Caco-2 (cell line): Measurements from ENCODE around the gene TENM4. TPM values are rescaled to one million over a fixed set of nuclear protein-coding genes. Genes with fewer than 3 reads are reported as not detected.

Experiments used
- BruUV-seq: library from RNA; stranded (reverse); fragments of 400-500 nt; replicated peaks from 2 replicates; lab custom pipeline; 2021; lab: Mats Ljungman, UMichigan
- CTCF ChIA-PET: fragments of 300-600 bp; sonication (Branson Sonifier 250); formaldehyde crosslinking; loops from one replicate; lab custom pipeline; 2022; ENCODE audit warnings: antibody characterized with exemption; lab: Charles Lee
- POLR2A ChIA-PET: fragments of 300-600 bp; sonication (Branson Sonifier 250); formaldehyde crosslinking; loops from one replicate; lab custom pipeline; 2022; ENCODE audit warnings: antibody characterized with exemption; lab: Charles Lee
- DNase-seq, 2 experiments: peaks; one replicate each; pipeline versions ENCODE4 v3.0.0 to v3.0.0-alpha.2; 2020 to 2022
- H3K27me3 ChIP-seq: replicated peaks from 2 replicates; pipeline ENCODE4 v1.6.0; 2011; ENCODE audit warnings: low read length; ENCODE audit not compliant: control insufficient read depth, insufficient read depth
- H3K36me3 ChIP-seq: 2 replicates; pipeline ENCODE4 v1.5.1; 2011; ENCODE audit warnings: low read length; ENCODE audit not compliant: control insufficient read depth, insufficient read depth
- H3K4me1 ChIP-seq: fragments of 250-450 bp; sonication (Bioruptor Pico); 2 replicates; pipeline ENCODE4 v1.5.1; 2020; ENCODE audit warnings: mild to moderate bottlenecking
- H3K4me3 ChIP-seq: 2 replicates; pipeline ENCODE4 v1.5.1; 2011; ENCODE audit warnings: low read depth, mild to moderate bottlenecking, control low read depth, low read length
- H3K9me3 ChIP-seq: fragments of 250-450 bp; sonication (Bioruptor Pico); 2 replicates; pipeline ENCODE4 v1.5.1; 2020; ENCODE audit warnings: mild to moderate bottlenecking, moderate library complexity
- H3K27ac Mint-ChIP-seq: one replicate; pipeline ENCODE4 v1.8.0; 2022; ENCODE audit warnings: mixed read lengths; ENCODE audit not compliant: unreplicated experiment
- H3K27me3 Mint-ChIP-seq: one replicate; pipeline ENCODE4 v1.8.0; 2022; ENCODE audit warnings: mixed read lengths; ENCODE audit not compliant: insufficient read depth, unreplicated experiment
- H3K36me3 Mint-ChIP-seq: one replicate; pipeline ENCODE4 v1.8.0; 2022; ENCODE audit warnings: mild to moderate bottlenecking, mixed read lengths; ENCODE audit not compliant: insufficient read depth, unreplicated experiment
- H3K4me1 Mint-ChIP-seq: one replicate; pipeline ENCODE4 v1.8.0; 2022; ENCODE audit warnings: low read depth, mixed read lengths; ENCODE audit not compliant: unreplicated experiment
- H3K4me3 Mint-ChIP-seq: one replicate; pipeline ENCODE4 v1.8.0; 2022; ENCODE audit warnings: mild to moderate bottlenecking, moderate library complexity, mixed read lengths; ENCODE audit not compliant: unreplicated experiment
- H3K9me3 Mint-ChIP-seq: one replicate; pipeline ENCODE4 v1.8.0; 2022; ENCODE audit warnings: mixed read lengths; ENCODE audit not compliant: unreplicated experiment
- intact Hi-C: fragments of 100-400 bp; cut with micrococcal nuclease; formaldehyde crosslinking; loops from one replicate; pipeline ENCODE4 v1.10.0; 2022; ENCODE audit not compliant: unreplicated experiment
- total RNA-seq: library from RNA; stranded (reverse); gene quantifications from 2 replicates; pipeline ENCODE4 v1.2.3, GENCODE V29; 2022
- TF ChIP-seq, protein P1 (sequence below), 2 experiments: fragments of 200-600 bp in 1 of 2; IDR thresholded peaks; 1 replicate in 1 of 2; 2 replicates in 1 of 2; pipeline versions ENCODE4 v1.5.1 to v1.8.0; 2011 to 2022; ENCODE audit warnings: antibody characterized with exemption in 1 of 2, control low read depth in 1 of 2, inconsistent platforms in 1 of 2, low read depth in 1 of 2, low read length in 1 of 2, mild to moderate bottlenecking in 1 of 2, moderate library complexity in 1 of 2; ENCODE audit not compliant: insufficient read depth in 1 of 2, severe bottlenecking in 1 of 2, unreplicated experiment in 1 of 2

Gene TENM4
- total RNA-seq, 1 experiment from 2014 or later, result 1.1 TPM

DNA sequence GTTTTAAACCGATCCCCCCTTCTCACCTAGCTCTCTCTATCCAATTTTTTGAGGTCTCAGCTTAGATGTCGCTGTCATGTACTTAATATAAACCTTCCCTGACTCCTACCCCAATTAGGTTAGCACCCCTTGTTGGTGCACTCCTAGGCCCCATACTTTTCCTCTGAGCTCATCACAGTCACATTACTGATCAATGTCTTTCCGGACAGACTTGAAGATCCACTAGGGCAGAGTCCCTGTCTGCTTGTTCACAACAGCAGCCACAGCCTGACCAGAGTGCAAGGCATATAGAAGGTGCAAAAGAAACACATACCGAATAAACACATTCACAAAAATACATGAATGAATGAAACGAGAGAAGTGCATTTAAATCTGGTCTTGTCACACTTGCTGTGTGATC lies 605.2 kb downstream of the TENM4 start:
- intact Hi-C loops, result loop anchor here (5.0 kb wide), 1 partner anchor 242 kb away; no protein-coding TSS in a partner anchor
- no TSS peak for BruUV-seq
- TF ChIP-seq, protein P1, sequence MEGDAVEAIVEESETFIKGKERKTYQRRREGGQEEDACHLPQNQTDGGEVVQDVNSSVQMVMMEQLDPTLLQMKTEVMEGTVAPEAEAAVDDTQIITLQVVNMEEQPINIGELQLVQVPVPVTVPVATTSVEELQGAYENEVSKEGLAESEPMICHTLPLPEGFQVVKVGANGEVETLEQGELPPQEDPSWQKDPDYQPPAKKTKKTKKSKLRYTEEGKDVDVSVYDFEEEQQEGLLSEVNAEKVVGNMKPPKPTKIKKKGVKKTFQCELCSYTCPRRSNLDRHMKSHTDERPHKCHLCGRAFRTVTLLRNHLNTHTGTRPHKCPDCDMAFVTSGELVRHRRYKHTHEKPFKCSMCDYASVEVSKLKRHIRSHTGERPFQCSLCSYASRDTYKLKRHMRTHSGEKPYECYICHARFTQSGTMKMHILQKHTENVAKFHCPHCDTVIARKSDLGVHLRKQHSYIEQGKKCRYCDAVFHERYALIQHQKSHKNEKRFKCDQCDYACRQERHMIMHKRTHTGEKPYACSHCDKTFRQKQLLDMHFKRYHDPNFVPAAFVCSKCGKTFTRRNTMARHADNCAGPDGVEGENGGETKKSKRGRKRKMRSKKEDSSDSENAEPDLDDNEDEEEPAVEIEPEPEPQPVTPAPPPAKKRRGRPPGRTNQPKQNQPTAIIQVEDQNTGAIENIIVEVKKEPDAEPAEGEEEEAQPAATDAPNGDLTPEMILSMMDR (IDR thresholded peaks at IDR 0.05; ENCODE audit: insufficient read depth in 1 of 2, low read depth in 1 of 2, low read length in 1 of 2, severe bottlenecking in 1 of 2, unreplicated experiment in 1 of 2), result no peak
- Histone ChIP-seq H3K4me3 (no peak overlapping the region), H3K27me3 (no peaks in the 10 kb centered on the region), H3K36me3 (no peaks in the 10 kb centered on the region), H3K9me3 (no peaks in the 10 kb centered on the region), H3K4me1 (no peaks in the 10 kb centered on the region)
- Mint-ChIP-seq H3K4me3 (no peak overlapping the region), H3K27ac (no peak overlapping the region), H3K27me3 (peaks cover 17% of the 10 kb centered on the region), H3K36me3 (no peaks in the 10 kb centered on the region), H3K4me1 (peaks cover 6% of the 10 kb centered on the region), H3K9me3 (no peaks in the 10 kb centered on the region)
- ChIA-PET POLR2A (no interaction called here), CTCF (interaction anchor here (1.1 kb wide), 1 partner anchor 37 kb away, joined by 3 read pairs; no protein-coding TSS in a partner anchor)
- DNase-seq, result no peak

DNA sequence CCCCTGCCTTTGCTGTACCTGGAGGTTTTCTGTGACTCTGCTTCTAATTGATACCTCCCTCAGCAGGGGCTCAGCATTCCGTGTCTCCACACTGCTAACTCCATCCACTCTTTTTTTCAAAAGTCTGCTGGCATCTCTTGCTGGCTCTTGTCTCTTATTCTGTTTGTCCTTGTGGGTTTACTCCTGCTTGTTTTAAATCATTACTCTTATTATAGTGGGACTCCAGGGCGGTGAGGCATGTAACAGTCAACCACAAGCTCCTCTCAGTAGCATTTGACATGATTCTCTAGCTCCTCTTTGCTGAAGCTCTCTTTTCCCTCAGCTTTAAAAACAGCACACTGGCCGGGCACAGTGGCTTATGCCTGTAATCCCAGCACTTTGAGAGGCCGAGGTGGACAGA lies 605.9 kb downstream of the TENM4 start:
- H3K4me3 ChIP-seq, result no peak overlapping the region
- no peak overlapping the region for H3K27ac Mint-ChIP-seq
- H3K4me1 Mint-ChIP-seq, result peaks cover 6% of the 10 kb centered on the region
- H3K27me3 ChIP-seq, result no peaks in the 10 kb centered on the region
- H3K27me3 Mint-ChIP-seq, result peaks cover 17% of the 10 kb centered on the region
- H3K4me3 Mint-ChIP-seq, result no peak overlapping the region
- DNase-seq, result no peak
- CTCF ChIA-PET, result interaction anchor here (1.1 kb wide), 1 partner anchor 37 kb away, joined by 3 read pairs; no protein-coding TSS in a partner anchor
- no peaks in the 10 kb centered on the region for H3K36me3 ChIP-seq
- no peaks in the 10 kb centered on the region for H3K9me3 Mint-ChIP-seq
- BruUV-seq, result no TSS peak
- H3K9me3 ChIP-seq, result no peaks in the 10 kb centered on the region
- no peaks in the 10 kb centered on the region for H3K4me1 ChIP-seq
- POLR2A ChIA-PET, result no interaction called here
- no peaks in the 10 kb centered on the region for H3K36me3 Mint-ChIP-seq
- intact Hi-C loops, result loop anchor here (5.0 kb wide), 1 partner anchor 242 kb away; no protein-coding TSS in a partner anchor
- TF ChIP-seq, protein P1 (IDR thresholded peaks at IDR 0.05; ENCODE audit: insufficient read depth in 1 of 2, low read depth in 1 of 2, low read length in 1 of 2, severe bottlenecking in 1 of 2, unreplicated experiment in 1 of 2), result no peak

DNA sequence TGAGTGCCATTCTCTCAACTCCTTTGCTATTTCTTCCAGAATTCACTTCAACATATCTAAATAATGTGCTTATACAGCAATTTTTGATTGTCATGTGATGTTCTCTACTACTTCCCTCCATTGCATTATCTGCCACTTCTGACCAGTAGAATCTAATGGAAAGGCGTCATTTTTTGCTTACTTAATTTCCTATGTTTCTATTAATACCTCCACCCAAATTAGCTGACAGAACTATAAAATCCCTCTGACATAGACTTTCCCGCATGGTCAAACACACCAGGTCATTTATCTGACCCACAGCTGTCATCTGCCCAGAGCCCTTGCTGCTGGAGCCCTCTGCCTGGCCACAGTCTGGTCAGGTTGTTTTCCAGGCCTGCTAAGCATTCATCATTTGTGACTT lies 607.6 kb downstream of the TENM4 start:
- DNase-seq, result no peak
- BruUV-seq, result no TSS peak
- H3K4me1 ChIP-seq, result no peaks in the 10 kb centered on the region
- Mint-ChIP-seq H3K4me3 (no peak overlapping the region), H3K27me3 (peaks cover 18% of the 10 kb centered on the region), H3K4me1 (peaks cover 6% of the 10 kb centered on the region), H3K27ac (no peak overlapping the region), H3K9me3 (no peaks in the 10 kb centered on the region), H3K36me3 (no peaks in the 10 kb centered on the region)
- TF ChIP-seq, protein P1 (IDR thresholded peaks at IDR 0.05; ENCODE audit: insufficient read depth in 1 of 2, low read depth in 1 of 2, low read length in 1 of 2, severe bottlenecking in 1 of 2, unreplicated experiment in 1 of 2), result no peak
- ChIA-PET POLR2A (no interaction called here), CTCF (interaction anchor here (1.9 kb wide), 1 partner anchor 267 kb away, joined by 5 read pairs; no protein-coding TSS in a partner anchor)
- no peaks in the 10 kb centered on the region; the same call in 1 of the 2 replicates for H3K27me3 ChIP-seq
- no peak overlapping the region for H3K4me3 ChIP-seq
- intact Hi-C loops, result no loop called here
- no peaks in the 10 kb centered on the region for H3K36me3 ChIP-seq
- no peaks in the 10 kb centered on the region for H3K9me3 ChIP-seq
